Measurements from ENCODE around the gene FAM222B. TPM values are rescaled to one million over a fixed set of nuclear protein-coding genes. Genes with fewer than 3 reads are reported as not detected.

FAM222B gene
- total and polyA plus RNA-seq, 4 donors: 2.8 to 5.4 (median 4.1) TPM

- Histone ChIP-seq H3K4me1 (ENCODE audit: control insufficient read depth in 4 of 4, insufficient read depth in 4 of 4, low read length in 3 of 4) (no peaks in the 10 kb centered on the region), H3K36me3 (ENCODE audit: control insufficient read depth in 4 of 4, insufficient read depth in 3 of 4, low read depth in 1 of 4, low read length in 3 of 4) (peaks cover 25 to 46% (median 29%) of the 10 kb centered on the region in 4 donors), H3K9ac (ENCODE audit: low read depth in 1 of 2, low read length in 2 of 2) (no peak overlapping the region), H3K27me3 (ENCODE audit: control insufficient read depth in 4 of 4, insufficient read depth in 4 of 4, low read length in 3 of 4) (no peaks in the 10 kb centered on the region), H3K27ac (ENCODE audit: low read depth in 1 of 2, low read length in 2 of 2) (no peak overlapping the region), H3K9me3 (ENCODE audit: control insufficient read depth in 4 of 4, low read length in 3 of 4) (no peaks in the 10 kb centered on the region), H3K4me3 (ENCODE audit: low read depth in 1 of 3, low read length in 3 of 3) (no peak overlapping the region)
- 87% methylated on average over 10 of the region's 10 CpGs for WGBS
- TF ChIP-seq EGR1 (IDR thresholded peaks at IDR 0.05; ENCODE audit: low read depth in 2 of 2) (no peak), RXRA (IDR thresholded peaks at IDR 0.05) (no peak)
- no peak for DNase-seq (ENCODE audit: low spot score)
Measured at GRCh38 chr17:28885951-28886350, 43.4 kb upstream of the FAM222B start.

DNA sequence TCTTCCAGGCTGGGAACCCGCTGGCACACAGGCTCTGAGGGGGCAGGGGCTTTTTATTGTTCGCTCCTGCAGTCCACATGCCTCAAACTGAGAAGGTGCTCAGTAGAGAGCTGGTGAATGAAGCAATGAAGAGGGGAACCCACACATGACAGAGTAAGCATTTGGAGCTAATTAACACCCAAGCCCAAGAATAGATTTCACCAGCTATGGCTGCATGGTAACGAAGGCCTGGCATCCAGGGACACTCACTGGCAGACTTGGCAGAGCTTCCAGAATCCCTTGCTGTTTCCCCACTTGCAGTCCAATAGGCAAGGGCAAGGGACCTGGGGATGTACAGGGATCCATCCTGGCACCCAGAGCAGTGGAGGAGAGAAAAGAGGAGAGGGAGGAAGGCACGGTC is 42.8 kb upstream of the FAM222B start:
- WGBS: 96% methylated on average over 4 of the region's 4 CpGs
- Histone ChIP-seq H3K9ac (ENCODE audit: low read depth in 1 of 2, low read length in 2 of 2) (no peak overlapping the region), H3K27ac (ENCODE audit: low read depth in 1 of 2, low read length in 2 of 2) (no peak overlapping the region), H3K36me3 (ENCODE audit: control insufficient read depth in 4 of 4, insufficient read depth in 3 of 4, low read depth in 1 of 4, low read length in 3 of 4) (peaks cover 30 to 52% (median 33%) of the 10 kb centered on the region in 4 donors), H3K9me3 (ENCODE audit: control insufficient read depth in 4 of 4, low read length in 3 of 4) (no peaks in the 10 kb centered on the region), H3K27me3 (ENCODE audit: control insufficient read depth in 4 of 4, insufficient read depth in 4 of 4, low read length in 3 of 4) (no peaks in the 10 kb centered on the region), H3K4me3 (ENCODE audit: low read depth in 1 of 3, low read length in 3 of 3) (no peak overlapping the region), H3K4me1 (ENCODE audit: control insufficient read depth in 4 of 4, insufficient read depth in 4 of 4, low read length in 3 of 4) (no peaks in the 10 kb centered on the region)
- TF ChIP-seq EGR1 (IDR thresholded peaks at IDR 0.05; ENCODE audit: low read depth in 2 of 2) (no peak), GABPA (IDR thresholded peaks at IDR 0.05 in 1 of 2, conservative IDR thresholded peaks at IDR 0.05 in 1 of 2) (no peak), HNF4A (conservative IDR thresholded peaks at IDR 0.05) (no peak), JUND (IDR thresholded peaks at IDR 0.05) (no peak), YY1 (IDR thresholded peaks at IDR 0.05) (no peak), RAD21 (IDR thresholded peaks at IDR 0.05) (no peak), SP1 (IDR thresholded peaks at IDR 0.05) (no peak), FOXA2 (IDR thresholded peaks at IDR 0.05) (no peak), CTCF (IDR thresholded peaks at IDR 0.05; ENCODE audit: low read depth, low read length, missing input control) (no peak)
- TF ChIP-seq, protein P1, sequence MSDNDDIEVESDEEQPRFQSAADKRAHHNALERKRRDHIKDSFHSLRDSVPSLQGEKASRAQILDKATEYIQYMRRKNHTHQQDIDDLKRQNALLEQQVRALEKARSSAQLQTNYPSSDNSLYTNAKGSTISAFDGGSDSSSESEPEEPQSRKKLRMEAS (IDR thresholded peaks at IDR 0.05): no peak
- TF ChIP-seq, protein P2, sequence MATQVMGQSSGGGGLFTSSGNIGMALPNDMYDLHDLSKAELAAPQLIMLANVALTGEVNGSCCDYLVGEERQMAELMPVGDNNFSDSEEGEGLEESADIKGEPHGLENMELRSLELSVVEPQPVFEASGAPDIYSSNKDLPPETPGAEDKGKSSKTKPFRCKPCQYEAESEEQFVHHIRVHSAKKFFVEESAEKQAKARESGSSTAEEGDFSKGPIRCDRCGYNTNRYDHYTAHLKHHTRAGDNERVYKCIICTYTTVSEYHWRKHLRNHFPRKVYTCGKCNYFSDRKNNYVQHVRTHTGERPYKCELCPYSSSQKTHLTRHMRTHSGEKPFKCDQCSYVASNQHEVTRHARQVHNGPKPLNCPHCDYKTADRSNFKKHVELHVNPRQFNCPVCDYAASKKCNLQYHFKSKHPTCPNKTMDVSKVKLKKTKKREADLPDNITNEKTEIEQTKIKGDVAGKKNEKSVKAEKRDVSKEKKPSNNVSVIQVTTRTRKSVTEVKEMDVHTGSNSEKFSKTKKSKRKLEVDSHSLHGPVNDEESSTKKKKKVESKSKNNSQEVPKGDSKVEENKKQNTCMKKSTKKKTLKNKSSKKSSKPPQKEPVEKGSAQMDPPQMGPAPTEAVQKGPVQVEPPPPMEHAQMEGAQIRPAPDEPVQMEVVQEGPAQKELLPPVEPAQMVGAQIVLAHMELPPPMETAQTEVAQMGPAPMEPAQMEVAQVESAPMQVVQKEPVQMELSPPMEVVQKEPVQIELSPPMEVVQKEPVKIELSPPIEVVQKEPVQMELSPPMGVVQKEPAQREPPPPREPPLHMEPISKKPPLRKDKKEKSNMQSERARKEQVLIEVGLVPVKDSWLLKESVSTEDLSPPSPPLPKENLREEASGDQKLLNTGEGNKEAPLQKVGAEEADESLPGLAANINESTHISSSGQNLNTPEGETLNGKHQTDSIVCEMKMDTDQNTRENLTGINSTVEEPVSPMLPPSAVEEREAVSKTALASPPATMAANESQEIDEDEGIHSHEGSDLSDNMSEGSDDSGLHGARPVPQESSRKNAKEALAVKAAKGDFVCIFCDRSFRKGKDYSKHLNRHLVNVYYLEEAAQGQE (IDR thresholded peaks at IDR 0.05): no peak
- no peak for DNase-seq (ENCODE audit: low spot score)

All from liver (tissue), 9 donors.